ENCODE results near the gene MUC6. TPM values are rescaled to one million over a fixed set of nuclear protein-coding genes. Genes with fewer than 3 reads are reported as not detected.

The MUC6 gene
- total RNA-seq, 2 donors from 2014 or later, result 13.1 TPM; not detected in 1

GRCh38 chr11:1069740-1070139 lies 33.2 kb upstream of the MUC6 start:
- H3K27ac ChIP-seq, result no peak overlapping the region
- DNase-seq (ENCODE audit: low spot score) (no peak), ATAC-seq (ENCODE audit: insufficient number of reproducible peaks, low FRiP score, low read depth) (no peak)
- H3K4me1 ChIP-seq (ENCODE audit: control insufficient read depth in 1 of 2, low read depth in 2 of 2), result no peaks in the 10 kb centered on the region
- H3K36me3 ChIP-seq, result no peaks in the 10 kb centered on the region
- no peak overlapping the region for H3K4me3 ChIP-seq
- H3K9me3 ChIP-seq, result no peaks in the 10 kb centered on the region
- H3K27me3 ChIP-seq (replicated peaks; ENCODE audit: insufficient read depth), result no peaks in the 10 kb centered on the region
- TF ChIP-seq CTCF (IDR thresholded peaks at IDR 0.05), result no peak

- Histone ChIP-seq H3K27ac (no peak overlapping the region), H3K9me3 (no peaks in the 10 kb centered on the region), H3K36me3 (no peaks in the 10 kb centered on the region), H3K27me3 (replicated peaks; ENCODE audit: insufficient read depth) (no peaks in the 10 kb centered on the region), H3K4me1 (ENCODE audit: control insufficient read depth in 1 of 2, low read depth in 2 of 2) (no peaks in the 10 kb centered on the region), H3K4me3 (no peak overlapping the region)
- no peak for TF ChIP-seq CTCF (IDR thresholded peaks at IDR 0.05)
- ATAC-seq (ENCODE audit: insufficient number of reproducible peaks, low FRiP score, low read depth) (no peak), DNase-seq (ENCODE audit: low spot score) (no peak)
These were observed 31.4 kb upstream of the MUC6 start for GRCh38 chr11:1067812-1068496.

- TF ChIP-seq CTCF (IDR thresholded peaks at IDR 0.05), result no peak
- Histone ChIP-seq H3K4me3 (no peak overlapping the region), H3K36me3 (no peaks in the 10 kb centered on the region), H3K27ac (no peak overlapping the region), H3K4me1 (ENCODE audit: control insufficient read depth in 1 of 2, low read depth in 2 of 2) (no peaks in the 10 kb centered on the region), H3K9me3 (no peaks in the 10 kb centered on the region), H3K27me3 (replicated peaks; ENCODE audit: insufficient read depth) (no peaks in the 10 kb centered on the region)
- no peak for DNase-seq (ENCODE audit: low spot score)
- ATAC-seq (ENCODE audit: insufficient number of reproducible peaks, low FRiP score, low read depth), result no peak
These were observed 27.6 kb upstream of the MUC6 start for GRCh38 chr11:1064167-1064566.

DNA sequence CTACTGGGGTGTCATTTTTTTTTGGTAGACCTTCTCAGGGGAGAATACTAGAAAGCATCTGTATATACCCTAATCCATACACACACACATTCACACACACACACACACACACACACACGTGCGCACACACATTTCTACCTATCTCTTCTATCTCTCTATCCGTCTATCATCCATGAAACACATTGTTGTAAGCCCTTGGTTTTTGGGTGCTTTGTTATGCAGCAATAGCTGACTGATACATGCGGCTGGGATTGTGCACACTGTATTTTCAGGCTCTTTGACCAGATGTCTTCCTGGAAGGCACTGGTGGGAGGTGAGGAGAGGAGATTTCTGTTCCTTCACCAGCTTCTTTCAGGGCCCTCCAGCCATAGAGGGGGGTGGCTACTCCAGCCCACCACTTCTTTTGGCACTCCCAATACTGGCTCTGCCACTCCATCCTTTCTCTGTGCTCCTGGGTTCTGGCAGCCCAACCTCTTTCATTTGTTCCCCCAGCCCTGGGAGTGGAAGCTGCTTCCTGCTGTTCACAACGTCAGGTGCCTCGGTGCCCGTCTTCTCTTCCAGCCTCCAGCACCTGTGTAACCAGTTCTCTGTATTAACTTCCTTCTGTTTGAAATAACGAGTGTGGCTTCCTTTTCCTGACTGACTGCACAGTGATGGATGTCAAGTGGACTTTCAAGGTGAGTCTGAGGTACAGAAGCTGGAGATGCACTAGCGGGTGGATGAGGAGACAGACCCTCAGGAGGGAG lies 25.7 kb upstream of the MUC6 start:
- no peaks in the 10 kb centered on the region for H3K4me1 ChIP-seq (ENCODE audit: control insufficient read depth in 1 of 2, low read depth in 2 of 2)
- H3K36me3 ChIP-seq, result no peaks in the 10 kb centered on the region
- no peaks in the 10 kb centered on the region for H3K27me3 ChIP-seq (replicated peaks; ENCODE audit: insufficient read depth)
- H3K27ac ChIP-seq, result no peak overlapping the region
- no peaks in the 10 kb centered on the region for H3K9me3 ChIP-seq
- H3K4me3 ChIP-seq, result no peak overlapping the region
- DNase-seq (ENCODE audit: low spot score), result no peak
- ATAC-seq (ENCODE audit: insufficient number of reproducible peaks, low FRiP score, low read depth), result no peak
- no peak for TF ChIP-seq CTCF (IDR thresholded peaks at IDR 0.05)

DNA sequence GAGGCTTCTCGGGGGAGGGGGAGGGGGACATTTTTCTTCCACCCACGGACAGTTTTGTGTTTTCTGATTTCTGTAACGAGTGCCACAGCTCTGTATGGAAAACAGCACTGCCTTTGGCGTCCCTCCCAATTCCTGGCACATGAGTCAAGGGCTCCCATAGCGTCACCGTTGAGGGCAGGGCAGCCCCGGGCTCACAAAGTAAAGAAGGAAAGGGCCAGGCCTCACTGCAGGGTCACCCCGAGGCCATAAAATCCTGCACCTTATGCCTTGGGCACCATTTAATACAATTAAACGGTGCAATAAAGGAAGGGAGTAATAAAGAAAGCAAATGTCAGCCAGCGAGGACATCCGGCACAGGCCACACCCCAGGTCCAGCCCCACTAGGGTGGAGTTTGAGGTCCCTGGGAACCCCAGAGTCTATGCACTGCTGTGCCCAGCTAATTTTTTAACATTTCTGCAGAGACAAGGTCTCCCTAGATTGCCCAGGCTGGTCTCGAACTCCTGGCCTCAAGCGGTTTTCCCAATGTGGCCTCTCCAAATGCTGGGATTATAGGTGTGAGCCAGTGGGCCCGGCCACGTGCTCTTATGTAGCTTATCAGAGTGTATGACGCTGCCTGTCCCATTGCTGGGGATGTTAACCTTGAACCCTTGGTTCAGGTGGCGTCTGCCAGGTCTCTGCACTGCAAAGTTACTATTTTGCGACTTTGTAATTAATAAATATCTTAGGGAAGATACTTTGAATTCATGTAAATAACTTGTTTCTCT lies 24.5 kb upstream of the MUC6 start:
- no peak overlapping the region for H3K4me3 ChIP-seq
- no peaks in the 10 kb centered on the region for H3K4me1 ChIP-seq (ENCODE audit: control insufficient read depth in 1 of 2, low read depth in 2 of 2)
- no peaks in the 10 kb centered on the region for H3K9me3 ChIP-seq
- no peak for DNase-seq (ENCODE audit: low spot score)
- H3K27me3 ChIP-seq (replicated peaks; ENCODE audit: insufficient read depth), result no peaks in the 10 kb centered on the region
- no peak overlapping the region for H3K27ac ChIP-seq
- no peak for TF ChIP-seq CTCF (IDR thresholded peaks at IDR 0.05)
- ATAC-seq (ENCODE audit: insufficient number of reproducible peaks, low FRiP score, low read depth), result no peak
- H3K36me3 ChIP-seq, result no peaks in the 10 kb centered on the region
